ENCODE measurements around the gene HADHB. TPM values are rescaled to one million over a fixed set of nuclear protein-coding genes. Genes with fewer than 3 reads are reported as not detected.
"Not testable (repeated sequence)": the region's sequence is repeated elsewhere in the genome, so short reads cannot be mapped to it uniquely, and the experiment has no call there.

The HADHB gene
- total and polyA plus RNA-seq, 2 donors: 41.7 to 92.8 TPM

DNA sequence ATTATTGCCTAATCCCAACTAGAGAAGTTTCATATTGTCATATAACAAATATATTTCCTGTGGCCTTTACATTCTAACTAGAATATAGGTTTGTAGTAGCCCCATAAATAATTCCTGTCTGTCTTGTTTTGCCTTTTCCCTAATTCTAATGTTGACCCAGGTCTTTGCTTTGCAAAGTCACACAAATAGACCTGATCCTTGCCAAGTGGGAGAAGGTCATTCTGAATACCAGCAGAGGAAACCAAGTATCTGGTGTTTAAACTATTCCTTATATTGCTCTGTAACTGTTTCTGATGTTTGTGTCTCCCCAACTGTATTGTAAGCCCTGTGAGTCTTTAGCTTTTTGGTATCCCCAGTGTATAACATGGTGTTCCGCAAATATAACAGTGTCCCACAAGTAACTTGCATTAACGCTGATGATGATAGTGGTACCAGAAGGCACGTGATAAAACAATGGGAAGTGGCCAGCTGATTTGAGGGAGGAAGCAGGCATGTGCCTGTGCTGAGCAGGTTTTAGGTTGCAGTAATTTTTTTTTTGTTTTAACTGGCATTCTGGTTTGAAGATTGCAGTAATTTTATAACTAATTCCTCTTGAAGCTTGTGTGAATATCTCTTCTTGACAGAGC, 11.1 kb downstream of the HADHB start:
- DNase-seq (ENCODE audit: low read depth in 6 of 9, low spot score in 9 of 9): no peak
- WGBS: 52% methylated on average over 3 of the region's 3 CpGs

DNA sequence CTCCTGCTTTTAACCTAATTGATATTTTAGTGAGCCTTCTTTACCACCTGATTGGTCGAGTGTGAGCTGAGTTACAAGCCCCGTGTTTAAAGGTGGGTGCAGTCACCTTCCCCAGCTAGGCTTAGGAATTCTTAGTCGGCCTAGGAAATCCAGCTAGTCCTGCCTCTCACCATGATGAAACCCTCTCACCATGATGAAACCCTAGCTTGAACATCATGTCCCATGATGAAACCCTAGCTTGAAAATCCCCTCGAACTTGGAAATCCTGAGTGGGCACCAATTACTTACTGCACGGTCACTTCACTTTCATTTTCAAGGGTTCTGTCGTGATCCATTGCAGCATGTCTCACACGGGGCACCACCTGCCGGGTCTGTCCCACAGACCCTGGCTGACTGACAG, 14.1 kb downstream of the HADHB start:
- not testable (repeated sequence) for H3K27me3 ChIP-seq (ENCODE audit: control insufficient read depth in 2 of 2, insufficient read depth in 1 of 2, low read length in 1 of 2); DNase-seq (ENCODE audit: low read depth in 6 of 9, low spot score in 9 of 9); H3K27ac ChIP-seq (ENCODE audit: low read depth in 1 of 2, low read length in 1 of 2); H3K4me3 ChIP-seq (ENCODE audit: low read length in 2 of 2); H3K9me3 ChIP-seq (ENCODE audit: control insufficient read depth in 2 of 2, insufficient read depth in 1 of 2, low read length in 1 of 2); H3K4me1 ChIP-seq (ENCODE audit: control insufficient read depth in 2 of 2, insufficient read depth in 2 of 2, low read length in 2 of 2)
- peaks cover 29 to 30% of the 10 kb centered on the region in 2 donors for H3K36me3 ChIP-seq (ENCODE audit: control insufficient read depth in 2 of 2, insufficient read depth in 2 of 2, low read length in 1 of 2)
- WGBS: 98% methylated on average over 8 of the region's 8 CpGs

More for the DNA sequence above, 11.1 kb downstream of the HADHB start:
- Histone ChIP-seq H3K27me3 (ENCODE audit: control insufficient read depth in 2 of 2, insufficient read depth in 1 of 2, low read length in 1 of 2) (no peaks in the 10 kb centered on the region), H3K9me3 (ENCODE audit: control insufficient read depth in 2 of 2, insufficient read depth in 1 of 2, low read length in 1 of 2) (no peaks in the 10 kb centered on the region), H3K36me3 (ENCODE audit: control insufficient read depth in 2 of 2, insufficient read depth in 2 of 2, low read length in 1 of 2) (peaks cover 20 to 23% of the 10 kb centered on the region in 2 donors), H3K4me1 (ENCODE audit: control insufficient read depth in 2 of 2, insufficient read depth in 2 of 2, low read length in 2 of 2) (peaks cover 2 to 5% of the 10 kb centered on the region in 2 donors), H3K27ac (ENCODE audit: low read depth in 1 of 2, low read length in 1 of 2) (no peak overlapping the region), H3K4me3 (ENCODE audit: low read length in 2 of 2) (no peak overlapping the region)

DNA sequence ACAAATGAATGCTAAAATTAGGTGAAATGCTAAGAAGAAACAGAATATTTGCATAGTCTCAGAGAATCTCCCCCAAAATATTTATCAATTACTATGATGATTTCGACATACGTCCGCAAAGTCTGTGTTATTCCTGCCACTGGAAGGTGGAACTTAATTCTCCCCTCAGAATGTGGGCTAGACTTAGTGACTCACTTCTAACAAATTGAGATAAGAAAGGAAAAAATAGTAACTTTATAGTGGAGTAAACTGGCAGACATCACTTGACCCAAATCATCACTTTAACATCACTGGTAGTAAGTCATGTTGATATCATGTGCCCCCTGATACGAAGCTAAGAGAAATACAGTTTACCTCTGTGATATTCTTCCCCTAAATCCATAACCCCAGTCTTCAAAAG, 23.5 kb downstream of the HADHB start:
- DNase-seq (ENCODE audit: low read depth in 6 of 9, low spot score in 9 of 9): no peak
- Histone ChIP-seq H3K27ac (ENCODE audit: low read depth in 1 of 2, low read length in 1 of 2) (no peak overlapping the region), H3K36me3 (ENCODE audit: control insufficient read depth in 2 of 2, insufficient read depth in 2 of 2, low read length in 1 of 2) (peaks cover 0 to 6% of the 10 kb centered on the region in 2 donors), H3K27me3 (ENCODE audit: control insufficient read depth in 2 of 2, insufficient read depth in 1 of 2, low read length in 1 of 2) (no peaks in the 10 kb centered on the region), H3K4me3 (ENCODE audit: low read length in 2 of 2) (no peak overlapping the region), H3K9me3 (ENCODE audit: control insufficient read depth in 2 of 2, insufficient read depth in 1 of 2, low read length in 1 of 2) (no peaks in the 10 kb centered on the region), H3K4me1 (ENCODE audit: control insufficient read depth in 2 of 2, insufficient read depth in 2 of 2, low read length in 2 of 2) (no peaks in the 10 kb centered on the region)
- WGBS: 98% methylated on average over 4 of the region's 4 CpGs

DNA sequence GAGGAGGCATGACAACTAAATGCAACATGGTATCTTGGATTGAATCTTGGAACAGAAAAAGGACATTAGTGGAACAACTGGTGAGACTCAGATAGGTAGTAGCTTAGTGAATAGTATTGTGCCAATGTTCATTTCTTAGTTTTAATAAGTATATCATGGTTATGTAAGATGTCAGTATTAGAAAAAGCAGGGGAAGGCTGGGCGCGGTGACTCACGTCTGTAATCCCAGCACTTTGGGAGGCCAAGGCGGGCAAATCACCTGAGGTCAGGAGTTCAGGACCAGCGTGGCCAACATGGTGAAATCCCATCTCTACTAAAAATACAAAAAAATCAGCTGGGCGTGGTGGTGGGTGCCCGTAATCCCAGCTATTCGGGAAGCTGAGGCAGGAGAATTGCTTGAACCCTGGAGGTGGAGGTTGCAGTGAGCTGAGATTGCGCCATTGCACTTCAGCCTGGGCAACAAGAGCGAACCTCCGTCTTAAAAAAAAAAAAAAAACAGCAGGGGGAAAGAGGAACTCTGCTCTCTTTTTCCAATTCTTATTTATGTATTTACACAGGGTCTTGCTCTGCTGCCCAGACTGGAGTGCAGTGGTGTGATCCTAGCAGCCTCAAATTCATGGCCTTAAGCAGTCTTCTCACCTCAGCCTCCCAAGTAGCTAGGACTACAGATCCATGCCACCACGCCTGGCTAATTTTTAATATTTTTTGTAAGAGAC, 24.1 kb downstream of the HADHB start:
- H3K36me3 ChIP-seq (ENCODE audit: control insufficient read depth in 2 of 2, insufficient read depth in 2 of 2, low read length in 1 of 2); H3K4me3 ChIP-seq (ENCODE audit: low read length in 2 of 2); H3K9me3 ChIP-seq (ENCODE audit: control insufficient read depth in 2 of 2, insufficient read depth in 1 of 2, low read length in 1 of 2); H3K27me3 ChIP-seq (ENCODE audit: control insufficient read depth in 2 of 2, insufficient read depth in 1 of 2, low read length in 1 of 2); H3K27ac ChIP-seq (ENCODE audit: low read depth in 1 of 2, low read length in 1 of 2); H3K4me1 ChIP-seq (ENCODE audit: control insufficient read depth in 2 of 2, insufficient read depth in 2 of 2, low read length in 2 of 2); DNase-seq (ENCODE audit: low read depth in 6 of 9, low spot score in 9 of 9): not testable (repeated sequence)
- 97% methylated on average over 12 of the region's 12 CpGs for WGBS

DNA sequence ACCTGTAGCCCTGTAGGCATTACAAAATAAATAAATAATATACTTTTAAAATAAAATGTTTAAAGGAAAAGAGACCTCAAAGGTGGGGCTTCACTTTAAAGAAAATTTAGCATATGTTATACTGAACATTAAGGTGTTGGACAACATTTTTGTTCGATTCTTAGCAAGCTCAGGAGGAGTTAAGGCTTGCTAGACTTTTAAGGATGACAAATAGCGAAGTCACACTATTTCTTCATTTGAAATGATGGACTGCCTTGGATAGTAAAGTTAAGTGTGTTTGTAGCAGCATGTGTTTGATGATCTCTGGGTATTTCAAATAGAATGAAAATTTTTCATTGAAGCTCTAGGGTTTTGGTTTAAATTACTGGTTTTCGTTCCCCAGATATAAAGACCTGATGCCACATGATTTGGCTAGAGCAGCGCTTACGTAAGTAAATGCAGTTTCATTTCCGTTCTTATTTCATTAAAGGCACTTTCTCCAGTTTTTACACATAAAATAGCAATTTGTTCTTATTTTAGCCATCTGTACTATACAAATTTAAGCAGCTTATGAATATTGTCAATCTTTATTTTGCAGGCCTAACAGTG, 24.9 kb downstream of the HADHB start:
- H3K9me3 ChIP-seq (ENCODE audit: control insufficient read depth in 2 of 2, insufficient read depth in 1 of 2, low read length in 1 of 2): no peaks in the 10 kb centered on the region
- H3K27me3 ChIP-seq (ENCODE audit: control insufficient read depth in 2 of 2, insufficient read depth in 1 of 2, low read length in 1 of 2): no peaks in the 10 kb centered on the region
- WGBS: 96% methylated on average over 6 of the region's 6 CpGs
- no peak overlapping the region for H3K4me3 ChIP-seq (ENCODE audit: low read length in 2 of 2)
- no peak for DNase-seq (ENCODE audit: low read depth in 6 of 9, low spot score in 9 of 9)
- H3K4me1 ChIP-seq (ENCODE audit: control insufficient read depth in 2 of 2, insufficient read depth in 2 of 2, low read length in 2 of 2): no peaks in the 10 kb centered on the region
- H3K36me3 ChIP-seq (ENCODE audit: control insufficient read depth in 2 of 2, insufficient read depth in 2 of 2, low read length in 1 of 2): peaks cover 3 to 5% of the 10 kb centered on the region in 2 donors
- H3K27ac ChIP-seq (ENCODE audit: low read depth in 1 of 2, low read length in 1 of 2): peak overlapping the region in 1 of 2 donors; percentile 31

DNA sequence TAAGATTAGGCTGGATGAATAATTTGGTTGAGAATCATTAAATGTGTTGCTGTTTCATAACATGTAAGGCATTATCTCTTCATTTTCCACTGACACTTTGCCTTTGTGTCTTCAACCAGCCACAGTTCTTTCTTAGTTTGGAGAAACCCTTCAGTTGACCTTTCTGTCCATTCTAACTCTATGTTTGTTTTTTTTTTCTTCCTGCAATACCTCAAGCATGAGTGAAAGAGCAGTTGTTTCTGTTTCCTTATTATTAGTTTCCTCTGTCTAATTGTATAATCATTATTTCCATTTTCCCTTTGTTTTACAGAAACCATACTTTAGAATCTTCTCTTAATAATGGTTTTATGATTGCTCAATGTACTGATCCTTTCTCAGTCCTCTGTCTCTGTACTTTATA, 25.6 kb downstream of the HADHB start:
- no peak for DNase-seq (ENCODE audit: low read depth in 6 of 9, low spot score in 9 of 9)
- Histone ChIP-seq H3K27me3 (ENCODE audit: control insufficient read depth in 2 of 2, insufficient read depth in 1 of 2, low read length in 1 of 2) (no peaks in the 10 kb centered on the region), H3K4me3 (ENCODE audit: low read length in 2 of 2) (no peak overlapping the region), H3K36me3 (ENCODE audit: control insufficient read depth in 2 of 2, insufficient read depth in 2 of 2, low read length in 1 of 2) (peaks cover 3 to 12% of the 10 kb centered on the region in 2 donors), H3K9me3 (ENCODE audit: control insufficient read depth in 2 of 2, insufficient read depth in 1 of 2, low read length in 1 of 2) (no peaks in the 10 kb centered on the region), H3K4me1 (ENCODE audit: control insufficient read depth in 2 of 2, insufficient read depth in 2 of 2, low read length in 2 of 2) (no peaks in the 10 kb centered on the region), H3K27ac (ENCODE audit: low read depth in 1 of 2, low read length in 1 of 2) (no peak overlapping the region)

DNA sequence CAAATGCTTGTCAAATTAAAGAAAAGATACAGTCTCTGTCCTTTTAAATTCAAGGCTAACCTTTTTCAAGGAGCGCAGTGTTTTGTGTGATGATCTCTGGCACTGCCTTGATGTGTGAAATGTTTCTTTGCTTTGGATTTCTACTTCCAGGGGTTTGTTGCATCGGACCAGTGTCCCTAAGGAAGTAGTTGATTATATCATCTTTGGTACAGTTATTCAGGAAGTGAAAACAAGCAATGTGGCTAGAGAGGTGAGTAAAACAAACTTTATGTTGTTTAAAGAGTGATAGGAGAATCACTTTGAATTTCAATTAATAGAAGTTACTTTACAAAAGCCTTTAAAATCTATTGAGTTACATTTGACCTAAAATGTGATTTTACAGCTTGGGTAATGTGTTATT, 28.8 kb downstream of the HADHB start:
- WGBS: 96% methylated on average over 2 of the region's 2 CpGs
- Histone ChIP-seq H3K27me3 (ENCODE audit: control insufficient read depth in 2 of 2, insufficient read depth in 1 of 2, low read length in 1 of 2) (no peaks in the 10 kb centered on the region), H3K4me1 (ENCODE audit: control insufficient read depth in 2 of 2, insufficient read depth in 2 of 2, low read length in 2 of 2) (no peaks in the 10 kb centered on the region), H3K36me3 (ENCODE audit: control insufficient read depth in 2 of 2, insufficient read depth in 2 of 2, low read length in 1 of 2) (peaks cover 8 to 31% of the 10 kb centered on the region in 2 donors), H3K9me3 (ENCODE audit: control insufficient read depth in 2 of 2, insufficient read depth in 1 of 2, low read length in 1 of 2) (no peaks in the 10 kb centered on the region), H3K27ac (ENCODE audit: low read depth in 1 of 2, low read length in 1 of 2) (peak overlapping the region in 1 of 2 donors; percentile 52), H3K4me3 (ENCODE audit: low read length in 2 of 2) (no peak overlapping the region)
- no peak for DNase-seq (ENCODE audit: low read depth in 6 of 9, low spot score in 9 of 9)

DNA sequence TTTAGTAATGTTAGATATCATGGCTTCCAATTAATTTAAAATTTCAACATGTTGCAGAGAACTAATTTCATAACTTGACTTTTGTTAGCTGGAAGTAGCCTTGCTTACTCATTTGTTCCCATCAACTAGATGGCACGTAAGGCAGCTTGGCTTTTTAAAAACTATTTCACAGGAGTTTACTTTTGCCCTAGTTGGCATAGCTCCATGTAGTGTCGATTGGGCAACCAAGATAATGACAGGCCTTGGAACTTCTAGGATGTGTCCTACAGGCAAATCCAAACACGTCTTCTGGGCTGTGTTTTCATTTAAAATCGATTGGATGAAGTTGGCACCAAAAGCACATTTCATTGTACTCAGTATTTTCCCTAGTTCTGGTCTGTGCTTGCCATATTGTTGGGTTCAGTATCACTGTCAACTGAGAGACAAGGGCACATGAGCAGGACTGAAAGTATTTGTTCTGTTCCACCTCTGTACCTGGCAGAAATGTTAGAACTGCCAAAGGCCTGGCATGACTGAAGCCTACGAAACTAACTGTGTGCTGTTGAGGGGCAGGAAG, 29.4 kb downstream of the HADHB start:
- 95% methylated on average over 5 of the region's 5 CpGs for WGBS
- H3K36me3 ChIP-seq (ENCODE audit: control insufficient read depth in 2 of 2, insufficient read depth in 2 of 2, low read length in 1 of 2): peaks cover 8 to 38% of the 10 kb centered on the region in 2 donors
- no peaks in the 10 kb centered on the region for H3K27me3 ChIP-seq (ENCODE audit: control insufficient read depth in 2 of 2, insufficient read depth in 1 of 2, low read length in 1 of 2)
- no peak overlapping the region for H3K4me3 ChIP-seq (ENCODE audit: low read length in 2 of 2)
- DNase-seq (ENCODE audit: low read depth in 6 of 9, low spot score in 9 of 9): no peak
- no peak overlapping the region for H3K27ac ChIP-seq (ENCODE audit: low read depth in 1 of 2, low read length in 1 of 2)
- H3K4me1 ChIP-seq (ENCODE audit: control insufficient read depth in 2 of 2, insufficient read depth in 2 of 2, low read length in 2 of 2): no peaks in the 10 kb centered on the region
- no peaks in the 10 kb centered on the region for H3K9me3 ChIP-seq (ENCODE audit: control insufficient read depth in 2 of 2, insufficient read depth in 1 of 2, low read length in 1 of 2)

Measured in thymus (tissue), 11 donors.